Endothelial cell of hepatic sinusoid (primary cell): ENCODE measurements around the gene DEAF1.

Experiments
- in situ Hi-C: cut with HindIII; loops from 2 replicates; pipeline ENCODE4 v1.10.0; 2017; ENCODE audit warnings: low sequenced_read_pairs

Gene DEAF1

GRCh38 chr11:614623-615503 lies 80.2 kb downstream of the DEAF1 start:
- in situ Hi-C loops: no loop called here

- in situ Hi-C loops: no loop called here
Observed at GRCh38 chr11:614021-614622, 80.9 kb downstream of the DEAF1 start.

GRCh38 chr11:613369-613968 lies 81.6 kb downstream of the DEAF1 start:
- in situ Hi-C loops: no loop called here

- in situ Hi-C loops: no loop called here
Observed at GRCh38 chr11:612961-613300, 82.1 kb downstream of the DEAF1 start.

- in situ Hi-C loops: no loop called here
Observed at GRCh38 chr11:612201-612960, 82.6 kb downstream of the DEAF1 start.

- in situ Hi-C loops: no loop called here
Observed at GRCh38 chr11:611001-611996, 83.7 kb downstream of the DEAF1 start.

GRCh38 chr11:610146-610801 lies 84.7 kb downstream of the DEAF1 start:
- in situ Hi-C loops: no loop called here

- in situ Hi-C loops: no loop called here
Observed at GRCh38 chr11:609341-609811, 85.6 kb downstream of the DEAF1 start.

GRCh38 chr11:608791-609251 lies 86.2 kb downstream of the DEAF1 start:
- in situ Hi-C loops: no loop called here

GRCh38 chr11:607971-608659 lies 86.9 kb downstream of the DEAF1 start:
- in situ Hi-C loops: no loop called here

GRCh38 chr11:607020-607780 lies 87.8 kb downstream of the DEAF1 start:
- in situ Hi-C loops: no loop called here

GRCh38 chr11:606245-606644 lies 88.8 kb downstream of the DEAF1 start:
- in situ Hi-C loops: no loop called here

- in situ Hi-C loops: no loop called here
Observed at GRCh38 chr11:605286-606129, 89.5 kb downstream of the DEAF1 start.

GRCh38 chr11:603154-603553 lies 91.9 kb downstream of the DEAF1 start:
- in situ Hi-C loops: no loop called here

- in situ Hi-C loops: no loop called here
Observed at GRCh38 chr11:601573-602245, 93.3 kb downstream of the DEAF1 start.

GRCh38 chr11:598005-598680 lies 96.9 kb downstream of the DEAF1 start:
- in situ Hi-C loops: no loop called here
